Stimulated activated CD8-positive, alpha-beta memory T cell treated with anti-CD3 and anti-CD28 coated beads, Interleukin-7, amount 100 ng/mL, for 1 hour (primary cell): ENCODE results near the gene KSR2.
A peak's percentile ranks its signal among the peaks of the same experiment; 100 is the strongest.
"Not testable (repeated sequence)": the region's sequence is repeated elsewhere in the genome, so short reads cannot be mapped to it uniquely, and the experiment has no call there.

Experiments
- DNase-seq, 2 donors: peaks; one replicate each; pipeline ENCODE4 v3.0.0-alpha.2; 2020; ENCODE audit warnings: low read depth in 2 of 2

Gene KSR2

GRCh38 chr12:117640511-117640910, 328.3 kb downstream of the KSR2 start:
- DNase-seq, result no peak

DNA sequence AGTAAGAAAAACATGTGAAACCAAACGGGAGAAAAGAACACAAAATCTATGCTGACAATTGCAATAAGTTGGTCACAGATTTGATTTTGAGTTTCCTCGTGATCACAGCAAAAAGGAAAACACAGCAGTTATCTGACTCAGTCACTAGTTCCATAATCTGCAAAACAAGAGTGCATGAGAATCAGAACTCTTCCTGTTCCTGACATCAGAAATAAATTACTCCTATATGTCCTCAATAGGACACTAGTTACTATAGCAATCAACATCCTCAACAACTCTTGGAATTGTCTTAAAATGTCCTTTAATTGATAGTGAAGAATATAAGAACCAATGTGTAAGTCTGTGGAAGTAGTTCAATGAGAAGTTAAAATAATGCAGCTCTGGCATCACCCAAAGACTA, 339.3 kb downstream of the KSR2 start:
- DNase-seq, result no peak

DNA sequence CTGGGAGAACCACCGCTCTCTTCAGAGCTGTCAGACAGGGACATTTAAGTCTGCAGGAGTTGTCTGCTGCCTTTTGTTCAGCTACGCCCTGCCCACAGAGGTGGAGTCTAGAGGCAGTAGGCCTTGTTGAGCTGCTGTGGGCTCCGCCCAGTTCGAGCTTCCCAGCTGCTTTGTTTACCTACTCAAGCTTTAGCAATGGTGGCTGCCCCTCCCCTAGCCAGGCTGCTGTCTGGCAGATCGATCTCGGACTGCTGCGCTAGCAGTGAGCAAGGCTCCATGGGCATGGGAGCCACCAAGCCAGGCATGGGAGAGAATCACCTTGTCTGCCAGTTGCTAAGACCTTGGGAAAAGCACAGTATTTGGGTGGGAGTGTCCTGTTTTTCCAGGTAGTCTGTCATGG, 340.1 kb downstream of the KSR2 start:
- DNase-seq, result not testable (repeated sequence)

- DNase-seq, result no peak
Observed at GRCh38 chr12:117622741-117623140, 346.0 kb downstream of the KSR2 start.

- no peak for DNase-seq
Observed at GRCh38 chr12:117622087-117622486, 346.7 kb downstream of the KSR2 start.

DNA sequence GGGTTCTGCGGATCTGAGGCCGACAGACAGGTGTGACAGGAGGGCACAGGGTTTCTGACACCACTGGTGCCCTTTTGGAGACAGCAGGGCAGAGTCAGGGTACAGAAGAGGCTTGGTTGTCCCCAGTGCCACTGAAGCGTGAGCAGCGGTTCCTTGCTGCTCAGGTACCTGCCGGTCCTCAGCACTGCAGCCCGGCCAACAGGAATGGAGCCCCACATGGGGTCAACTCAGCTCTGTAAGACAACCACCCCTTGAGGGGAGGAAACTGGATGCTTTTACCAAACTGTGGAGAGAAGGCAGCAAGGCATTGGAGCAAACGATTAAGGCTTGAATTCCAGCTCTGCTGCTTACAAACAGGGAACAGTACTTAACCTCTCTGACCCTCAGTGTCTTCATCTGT, 361.0 kb downstream of the KSR2 start:
- DNase-seq, result no peak

- DNase-seq, result no peak
Observed at GRCh38 chr12:117606945-117607344, 361.8 kb downstream of the KSR2 start.

DNA sequence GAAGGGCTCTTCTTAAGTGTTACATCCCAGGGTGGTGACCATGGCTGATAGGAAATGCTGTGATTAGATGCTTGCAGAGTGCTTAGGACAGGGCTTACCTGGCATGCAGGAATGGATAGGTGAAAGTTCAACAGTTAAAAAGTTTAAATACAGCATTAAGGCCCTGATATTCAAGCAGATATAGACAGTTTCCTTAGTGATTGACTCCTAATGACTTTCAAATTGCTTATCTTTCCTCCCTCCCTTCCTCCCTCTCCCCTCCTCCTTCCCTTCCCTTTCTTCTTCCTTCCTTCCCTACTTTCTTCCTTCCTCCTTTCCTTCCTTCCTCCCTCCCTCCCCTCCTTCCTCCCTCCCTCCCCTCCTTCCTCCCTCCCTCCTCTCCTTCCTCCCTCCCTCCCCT, 362.8 kb downstream of the KSR2 start:
- no peak for DNase-seq

GRCh38 chr12:117603316-117604113, 365.3 kb downstream of the KSR2 start:
- DNase-seq, result no peak

DNA sequence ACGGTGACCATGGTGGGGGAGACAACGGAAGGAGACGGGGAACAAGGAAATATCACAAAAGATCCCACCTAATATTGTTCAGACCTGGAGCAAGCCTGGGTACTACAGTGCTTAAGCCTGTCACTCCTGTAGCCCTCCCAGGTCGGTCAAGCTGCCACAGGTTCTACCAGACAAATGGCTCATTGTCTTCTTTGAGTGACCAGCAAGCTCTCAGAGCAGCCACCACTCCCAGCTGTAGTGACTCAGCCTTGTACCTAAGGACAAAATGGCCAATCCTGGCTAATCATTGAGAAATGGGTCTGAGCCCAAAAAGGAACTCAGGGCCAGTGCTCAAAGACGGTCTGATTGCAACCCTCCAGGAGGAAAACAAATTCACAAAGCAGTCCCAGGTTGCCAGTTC, 368.9 kb downstream of the KSR2 start:
- DNase-seq, result no peak

DNA sequence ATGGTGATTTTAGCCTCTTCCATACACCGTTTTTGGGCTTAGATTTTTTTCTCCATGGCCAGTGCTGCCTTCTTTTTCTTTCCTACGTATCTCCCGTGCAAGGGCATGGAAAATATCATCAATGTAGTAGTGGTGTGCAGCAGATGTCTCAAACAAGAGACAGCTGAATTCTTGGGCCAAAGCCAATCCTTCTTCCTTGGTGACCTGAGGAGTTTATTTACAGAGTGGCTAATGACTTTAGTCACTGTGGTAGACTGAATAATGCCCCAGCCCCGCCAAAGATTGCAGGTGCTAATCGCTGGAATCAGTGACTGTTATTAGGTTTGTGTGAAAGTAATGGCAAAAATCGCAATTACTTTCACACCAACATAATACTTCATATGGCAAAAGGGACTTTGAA, 371.8 kb downstream of the KSR2 start:
- no peak for DNase-seq

DNA sequence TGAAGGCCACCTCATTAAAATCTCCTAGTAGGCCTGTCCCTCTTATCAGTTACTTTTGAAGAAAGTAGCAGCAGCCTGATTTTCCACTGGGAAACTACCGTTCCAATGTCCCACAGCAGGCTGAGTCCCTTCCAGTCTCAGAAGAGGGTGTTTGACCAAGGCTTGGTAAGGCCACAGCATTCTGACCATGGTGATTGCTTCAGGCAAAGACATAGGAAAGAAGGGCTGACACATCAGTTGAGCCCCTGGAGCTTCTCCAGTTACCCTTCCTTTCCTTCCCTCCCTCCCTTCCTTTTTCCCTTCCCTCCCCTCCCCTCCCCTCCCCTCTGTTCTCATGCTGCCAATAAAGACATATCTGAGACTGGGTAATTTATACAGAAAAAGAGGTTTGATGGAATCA, 373.0 kb downstream of the KSR2 start:
- no peak for DNase-seq

DNA sequence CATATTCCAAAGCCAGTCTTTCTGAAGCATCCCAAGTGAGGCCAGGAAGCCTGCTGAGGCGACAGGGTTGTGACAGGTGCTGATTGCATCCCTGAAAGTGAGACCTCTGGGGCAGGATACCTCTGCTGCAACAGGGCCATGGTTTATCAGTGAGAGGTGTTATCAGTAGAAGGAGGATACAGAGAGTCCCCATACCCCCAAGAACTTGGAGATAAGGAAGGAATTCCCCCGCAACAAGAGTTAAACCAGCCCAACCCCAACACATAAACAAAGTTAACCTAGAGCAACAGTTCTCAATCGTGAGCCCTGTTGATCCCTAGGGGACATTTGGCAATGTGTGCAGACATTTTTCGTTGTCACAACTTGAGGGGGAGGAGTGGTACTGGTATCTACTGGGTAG, 374.3 kb downstream of the KSR2 start:
- no peak for DNase-seq

DNA sequence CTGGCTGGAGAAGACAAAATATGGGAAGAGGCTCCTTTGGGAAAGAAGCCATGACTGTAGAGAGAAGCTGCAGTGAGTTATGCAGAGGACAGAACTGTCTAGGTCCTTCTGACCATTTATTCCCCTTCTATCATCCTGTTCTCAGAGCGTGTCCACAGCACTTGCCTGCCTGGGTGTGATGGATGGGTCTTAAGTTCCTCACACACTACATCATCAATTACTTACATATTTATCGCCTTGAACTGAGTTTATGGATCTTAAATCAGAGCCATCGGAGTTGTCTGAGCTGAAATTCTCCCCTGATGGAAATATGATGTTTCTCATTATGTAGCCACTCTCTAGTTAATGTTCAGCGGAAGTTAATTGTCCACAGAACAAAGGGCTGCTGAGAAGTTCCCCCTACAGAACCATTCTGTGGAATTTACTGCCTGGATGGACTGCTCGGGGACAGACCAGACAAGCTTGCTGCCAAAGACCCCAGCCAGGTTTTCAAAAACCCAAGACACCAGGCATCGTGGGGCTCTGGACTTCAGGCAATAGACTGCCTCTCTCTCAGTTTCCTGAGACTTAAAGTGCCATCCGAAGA, 374.9 kb downstream of the KSR2 start:
- DNase-seq, result no peak

GRCh38 chr12:117592588-117593305, 376.0 kb downstream of the KSR2 start:
- no peak for DNase-seq

DNA sequence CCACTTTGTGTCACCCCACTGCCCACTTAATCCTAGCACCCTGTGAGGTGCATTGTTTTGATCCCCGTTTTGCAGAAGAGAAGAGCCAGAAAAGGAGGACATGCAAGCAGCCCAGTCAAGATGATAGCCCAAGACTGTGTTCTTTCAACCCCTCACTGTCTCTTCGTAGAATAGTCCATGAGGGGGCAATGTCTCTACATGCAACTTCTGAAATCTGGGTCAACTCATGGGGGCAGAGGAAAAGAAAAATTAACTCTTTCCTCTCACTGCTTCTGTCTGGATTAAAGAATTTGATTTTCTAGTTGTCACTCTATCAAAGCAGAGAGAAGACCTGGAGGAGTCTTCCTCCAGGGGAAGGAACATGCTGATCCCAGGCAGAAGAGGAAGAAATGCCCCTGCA, 377.8 kb downstream of the KSR2 start:
- no peak for DNase-seq

GRCh38 chr12:117590386-117590785, 378.4 kb downstream of the KSR2 start:
- no peak for DNase-seq

GRCh38 chr12:117589021-117589420, 379.8 kb downstream of the KSR2 start:
- DNase-seq, result no peak

DNA sequence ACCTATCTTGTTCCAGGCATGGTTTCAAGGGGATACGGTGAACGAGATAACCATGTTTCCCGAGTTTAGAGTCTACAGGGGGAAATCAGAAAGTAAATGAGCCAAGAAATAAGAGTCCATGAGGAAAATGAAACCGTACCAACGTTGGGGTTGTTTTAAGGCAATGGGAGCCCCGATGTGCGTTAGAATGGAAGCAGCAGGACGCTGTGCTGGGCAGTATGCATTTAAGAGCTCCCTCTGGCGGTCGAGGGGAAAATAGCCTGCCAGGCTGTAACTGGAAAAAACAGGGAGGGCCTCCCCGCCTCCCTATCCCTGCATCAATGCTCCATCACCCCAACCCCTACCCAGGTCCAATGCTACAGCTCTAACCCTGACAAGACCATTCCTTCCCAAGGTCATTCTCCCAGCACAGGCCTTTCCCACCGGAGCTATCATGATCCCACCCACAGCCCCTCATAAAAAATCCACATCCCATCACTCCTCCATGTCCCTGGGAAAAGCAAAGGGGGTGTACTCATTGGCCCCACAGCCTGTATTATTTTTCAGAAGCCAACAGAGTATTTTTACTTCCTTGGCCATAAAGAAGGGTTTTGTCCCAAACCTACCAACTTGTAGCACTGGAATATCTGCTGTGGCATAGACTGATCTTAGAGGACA, 381.0 kb downstream of the KSR2 start:
- DNase-seq, result peak; percentile 1 to 3

DNA sequence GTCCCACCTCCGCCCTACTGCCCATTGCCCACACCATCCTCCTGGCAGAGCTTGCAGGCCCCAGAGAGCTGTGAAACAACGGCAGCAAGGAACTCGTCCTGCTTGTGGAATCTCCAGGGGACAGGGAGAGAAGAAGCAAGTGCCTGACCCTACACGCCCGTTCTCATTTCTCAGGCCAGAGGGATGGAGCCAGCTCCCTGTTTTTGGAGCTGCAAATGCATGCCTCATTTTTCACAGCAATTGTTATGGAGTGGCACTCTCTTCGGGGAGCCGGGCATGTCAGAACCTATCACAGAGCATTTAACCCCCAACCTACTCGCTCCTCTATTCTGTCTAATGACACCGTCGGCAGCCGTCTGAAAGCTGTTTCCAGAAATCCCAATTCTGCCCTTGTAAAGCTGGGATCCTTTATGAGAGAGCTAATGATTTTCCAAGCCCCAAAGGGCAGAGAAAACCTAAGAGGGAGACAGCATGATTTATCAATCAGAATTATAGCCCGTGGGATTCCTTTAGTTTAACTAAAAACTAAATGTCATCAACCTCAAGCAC, 385.0 kb downstream of the KSR2 start:
- no peak for DNase-seq

DNA sequence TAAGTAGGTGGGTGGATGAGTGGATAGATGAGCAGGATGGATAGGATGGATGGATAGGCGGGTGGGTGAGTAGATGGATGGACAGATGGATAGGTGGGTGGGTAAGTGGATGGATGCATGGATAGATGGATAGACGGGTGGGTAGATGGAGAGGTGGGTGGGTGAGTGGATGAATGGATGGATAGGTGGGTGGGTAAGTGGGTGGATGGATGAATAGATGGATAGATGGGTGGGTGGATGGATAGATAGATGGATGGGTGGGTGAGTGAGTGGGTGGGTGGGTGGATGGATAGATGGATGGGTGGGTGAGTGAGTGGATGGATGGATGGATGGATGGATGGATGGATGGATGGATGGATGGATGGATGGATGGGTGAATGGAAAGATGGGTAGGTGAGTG, 385.7 kb downstream of the KSR2 start:
- no peak for DNase-seq

GRCh38 chr12:117582135-117582784, 386.5 kb downstream of the KSR2 start:
- DNase-seq, result no peak
